GM21515 (cell line): ENCODE measurements around the gene IL1RAPL2.
A peak's percentile ranks its signal among the peaks of the same experiment; 100 is the strongest.
"Not testable (repeated sequence)": the region's sequence is repeated elsewhere in the genome, so short reads cannot be mapped to it uniquely, and the experiment has no call there.

Experiments
- ATAC-seq: cut with Tn5 transposase; IDR thresholded peaks from one replicate; pipeline ENCODE4 v1.9.1; 2021; ENCODE audit not compliant: unreplicated experiment

Gene IL1RAPL2

GRCh38 chrX:104852241-104852640 lies 286.2 kb downstream of the IL1RAPL2 start:
- no peak for ATAC-seq

GRCh38 chrX:104854188-104854587 lies 288.2 kb downstream of the IL1RAPL2 start:
- no peak for ATAC-seq

GRCh38 chrX:104854790-104855340 lies 288.9 kb downstream of the IL1RAPL2 start:
- ATAC-seq: no peak

GRCh38 chrX:104863466-104863865 lies 297.5 kb downstream of the IL1RAPL2 start:
- no peak for ATAC-seq

- no peak for ATAC-seq
These were observed 298.3 kb downstream of the IL1RAPL2 start for GRCh38 chrX:104864296-104864695.

GRCh38 chrX:104877504-104877903 lies 311.5 kb downstream of the IL1RAPL2 start:
- no peak for ATAC-seq

- ATAC-seq: no peak
These were observed 336.1 kb downstream of the IL1RAPL2 start for GRCh38 chrX:104902070-104902469.

GRCh38 chrX:104909694-104910093 lies 343.7 kb downstream of the IL1RAPL2 start:
- not testable (repeated sequence) for ATAC-seq

- no peak for ATAC-seq
These were observed 347.3 kb downstream of the IL1RAPL2 start for GRCh38 chrX:104913348-104913747.

GRCh38 chrX:104914686-104915085 lies 348.7 kb downstream of the IL1RAPL2 start:
- not testable (repeated sequence) for ATAC-seq

GRCh38 chrX:104918122-104918521 lies 352.1 kb downstream of the IL1RAPL2 start:
- no peak for ATAC-seq

- peak; percentile 7 for ATAC-seq
These were observed 355.7 kb downstream of the IL1RAPL2 start for GRCh38 chrX:104921584-104922205.

- ATAC-seq: peak; percentile 100
These were observed 356.2 kb downstream of the IL1RAPL2 start for GRCh38 chrX:104922206-104922621.

GRCh38 chrX:104929324-104929723 lies 363.3 kb downstream of the IL1RAPL2 start:
- no peak for ATAC-seq

- no peak for ATAC-seq
These were observed 369.6 kb downstream of the IL1RAPL2 start for GRCh38 chrX:104935581-104935980.

GRCh38 chrX:104953251-104953650 lies 387.3 kb downstream of the IL1RAPL2 start:
- ATAC-seq: no peak

- ATAC-seq: no peak
These were observed 395.9 kb downstream of the IL1RAPL2 start for GRCh38 chrX:104961926-104962325.

GRCh38 chrX:104968241-104968640 lies 402.2 kb downstream of the IL1RAPL2 start:
- ATAC-seq: no peak

- ATAC-seq: no peak
These were observed 406.7 kb downstream of the IL1RAPL2 start for GRCh38 chrX:104972737-104973136.

GRCh38 chrX:104987063-104987462 lies 421.1 kb downstream of the IL1RAPL2 start:
- no peak for ATAC-seq

GRCh38 chrX:104988038-104988437 lies 422.0 kb downstream of the IL1RAPL2 start:
- ATAC-seq: no peak

- no peak for ATAC-seq
These were observed 429.5 kb downstream of the IL1RAPL2 start for GRCh38 chrX:104995546-104995945.

GRCh38 chrX:105006103-105006502 lies 440.1 kb downstream of the IL1RAPL2 start:
- no peak for ATAC-seq
